Uterus (tissue), 4 donors: ENCODE measurements around the gene MLPH. TPM values are rescaled to one million over a fixed set of nuclear protein-coding genes. Genes with fewer than 3 reads are reported as not detected.
A peak's percentile ranks its signal among the peaks of the same experiment; 100 is the strongest.
"Not testable (repeated sequence)": the region's sequence is repeated elsewhere in the genome, so short reads cannot be mapped to it uniquely, and the experiment has no call there.

Experiments used
- DNase-seq, 2 donors: peaks; one replicate each; pipeline ENCODE4 v3.0.0-alpha.2; 2019 to 2020
- H3K27ac ChIP-seq, 2 donors: fragments of 200-600 bp; sonication (generic); 1 replicate in 1 of 2; 2 replicates in 1 of 2; pipeline ENCODE4 v1.5.1; 2016 to 2018
- H3K27me3 ChIP-seq, 2 donors: fragments of 200-600 bp; sonication (generic); one replicate each; pipeline ENCODE4 v1.5.1; 2018 to 2019; ENCODE audit warnings: control low read depth in 1 of 2
- H3K36me3 ChIP-seq, 2 donors: fragments of 200-600 bp; sonication (generic); one replicate each; pipeline ENCODE4 v1.5.1; 2019; ENCODE audit warnings: control low read depth in 1 of 2
- H3K4me1 ChIP-seq, 2 donors: fragments of 200-600 bp; sonication (generic); one replicate each; pipeline ENCODE4 v1.5.1; 2018 to 2019; ENCODE audit warnings: control low read depth in 1 of 2
- H3K4me3 ChIP-seq, 2 donors: fragments of 200-600 bp; sonication (generic); 1 replicate in 1 of 2; 2 replicates in 1 of 2; pipeline ENCODE4 v1.5.1; 2018 to 2019; ENCODE audit warnings: mild to moderate bottlenecking in 1 of 2
- H3K9me3 ChIP-seq, 2 donors: fragments of 200-600 bp; sonication (generic); one replicate each; pipeline ENCODE4 v1.5.1; 2019; ENCODE audit warnings: control low read depth in 1 of 2
- POLR2A ChIP-seq, 2 donors: fragments of 450-650 bp; IDR thresholded peaks; one replicate each; pipeline ENCODE4 v1.6.1; 2016; ENCODE audit warnings: antibody characterized with exemption in 2 of 2, mild to moderate bottlenecking in 1 of 2, moderate library complexity in 1 of 2
- intact Hi-C: fragments of 100-400 bp; cut with DNase I; formaldehyde crosslinking; loops from one replicate; pipeline ENCODE4 v1.15.1; 2023; ENCODE audit warnings: low total_unique reads
- total RNA-seq, 4 donors: library from RNA; depleted of rRNA in 3 of 4; stranded (reverse); fragments of >200 nt in 3 of 4; gene quantifications; one replicate each; pipeline versions ENCODE4 v1.1.0 to v1.2.4, GENCODE V29; 2014 to 2023
- TF ChIP-seq, protein P1 (sequence below), 4 experiments: fragments of 200-600 bp in 2 of 4; fragments of 450-650 bp in 2 of 4; sonication (generic) in 2 of 4; IDR thresholded peaks; one replicate each; pipeline ENCODE4 v1.5.1; 2016 to 2019; ENCODE audit warnings: antibody characterized with exemption in 4 of 4, mild to moderate bottlenecking in 2 of 4, moderate library complexity in 1 of 4
- donor health status: DM: yes; HTN: yes; CAD: no.

MLPH gene
- total RNA-seq, 4 donors from 2014 or later = 1.2 to 16.5 (median 8.9) TPM

DNA sequence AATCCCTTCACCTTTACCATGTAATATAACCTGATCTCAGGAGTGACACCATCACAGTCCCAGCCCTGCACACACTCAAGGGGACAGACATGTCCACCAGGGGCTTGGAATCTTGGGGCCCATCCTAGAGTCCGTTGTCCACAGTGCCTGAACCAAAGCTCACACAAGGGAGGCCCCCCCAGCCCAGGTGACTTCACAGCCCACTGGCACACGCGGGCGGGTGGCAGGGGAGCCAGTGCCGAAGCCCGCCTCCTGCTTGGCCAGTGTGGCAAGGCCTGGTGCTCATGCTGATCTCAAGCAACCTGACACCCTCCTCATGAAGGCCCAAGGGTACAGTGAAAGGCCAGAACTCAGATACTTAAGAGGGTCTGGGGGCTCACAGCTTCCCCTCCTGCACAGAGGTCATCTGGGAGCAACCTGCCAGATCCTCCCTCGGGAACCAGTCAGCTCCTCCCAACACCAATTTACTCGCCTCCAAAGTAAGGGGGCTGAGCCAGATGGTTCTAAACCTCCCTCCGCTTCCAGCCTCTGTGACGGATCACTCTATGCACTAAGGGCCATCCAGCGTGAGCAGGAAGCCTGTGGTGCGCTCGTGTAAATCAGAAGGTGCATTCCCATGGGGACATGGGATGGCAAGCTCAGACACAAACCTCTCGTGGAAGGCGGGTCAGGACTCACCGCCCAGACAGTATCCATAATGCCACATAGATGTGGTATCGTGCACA lies 106.7 kb downstream of the MLPH start:
- intact Hi-C loops = no loop called here
- no peaks in the 10 kb centered on the region for H3K36me3 ChIP-seq
- H3K4me1 ChIP-seq = no peaks in the 10 kb centered on the region
- TF ChIP-seq, protein P1, sequence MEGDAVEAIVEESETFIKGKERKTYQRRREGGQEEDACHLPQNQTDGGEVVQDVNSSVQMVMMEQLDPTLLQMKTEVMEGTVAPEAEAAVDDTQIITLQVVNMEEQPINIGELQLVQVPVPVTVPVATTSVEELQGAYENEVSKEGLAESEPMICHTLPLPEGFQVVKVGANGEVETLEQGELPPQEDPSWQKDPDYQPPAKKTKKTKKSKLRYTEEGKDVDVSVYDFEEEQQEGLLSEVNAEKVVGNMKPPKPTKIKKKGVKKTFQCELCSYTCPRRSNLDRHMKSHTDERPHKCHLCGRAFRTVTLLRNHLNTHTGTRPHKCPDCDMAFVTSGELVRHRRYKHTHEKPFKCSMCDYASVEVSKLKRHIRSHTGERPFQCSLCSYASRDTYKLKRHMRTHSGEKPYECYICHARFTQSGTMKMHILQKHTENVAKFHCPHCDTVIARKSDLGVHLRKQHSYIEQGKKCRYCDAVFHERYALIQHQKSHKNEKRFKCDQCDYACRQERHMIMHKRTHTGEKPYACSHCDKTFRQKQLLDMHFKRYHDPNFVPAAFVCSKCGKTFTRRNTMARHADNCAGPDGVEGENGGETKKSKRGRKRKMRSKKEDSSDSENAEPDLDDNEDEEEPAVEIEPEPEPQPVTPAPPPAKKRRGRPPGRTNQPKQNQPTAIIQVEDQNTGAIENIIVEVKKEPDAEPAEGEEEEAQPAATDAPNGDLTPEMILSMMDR (IDR thresholded peaks at IDR 0.05) = no peak
- no peak for TF ChIP-seq POLR2A (IDR thresholded peaks at IDR 0.05)
- H3K4me3 ChIP-seq = no peak overlapping the region
- no peaks in the 10 kb centered on the region for H3K9me3 ChIP-seq
- DNase-seq = no peak
- H3K27ac ChIP-seq = no peak overlapping the region
- no peaks in the 10 kb centered on the region for H3K27me3 ChIP-seq

GRCh38 chr2:237594514-237594871 lies 107.4 kb downstream of the MLPH start:
- Histone ChIP-seq H3K4me3 (no peak overlapping the region), H3K27ac (peak overlapping the region; percentile 54 to 70), H3K4me1 (no peaks in the 10 kb centered on the region), H3K9me3 (no peaks in the 10 kb centered on the region), H3K27me3 (no peaks in the 10 kb centered on the region), H3K36me3 (no peaks in the 10 kb centered on the region)
- intact Hi-C loops = no loop called here
- DNase-seq = no peak
- no peak for TF ChIP-seq POLR2A (IDR thresholded peaks at IDR 0.05)
- TF ChIP-seq, protein P1 (IDR thresholded peaks at IDR 0.05) = no peak

GRCh38 chr2:237595829-237596519 lies 108.9 kb downstream of the MLPH start:
- H3K27ac ChIP-seq, H3K4me1 ChIP-seq, H3K9me3 ChIP-seq, DNase-seq, intact Hi-C loops, H3K27me3 ChIP-seq, H3K36me3 ChIP-seq, H3K4me3 ChIP-seq: not testable (repeated sequence)

DNA sequence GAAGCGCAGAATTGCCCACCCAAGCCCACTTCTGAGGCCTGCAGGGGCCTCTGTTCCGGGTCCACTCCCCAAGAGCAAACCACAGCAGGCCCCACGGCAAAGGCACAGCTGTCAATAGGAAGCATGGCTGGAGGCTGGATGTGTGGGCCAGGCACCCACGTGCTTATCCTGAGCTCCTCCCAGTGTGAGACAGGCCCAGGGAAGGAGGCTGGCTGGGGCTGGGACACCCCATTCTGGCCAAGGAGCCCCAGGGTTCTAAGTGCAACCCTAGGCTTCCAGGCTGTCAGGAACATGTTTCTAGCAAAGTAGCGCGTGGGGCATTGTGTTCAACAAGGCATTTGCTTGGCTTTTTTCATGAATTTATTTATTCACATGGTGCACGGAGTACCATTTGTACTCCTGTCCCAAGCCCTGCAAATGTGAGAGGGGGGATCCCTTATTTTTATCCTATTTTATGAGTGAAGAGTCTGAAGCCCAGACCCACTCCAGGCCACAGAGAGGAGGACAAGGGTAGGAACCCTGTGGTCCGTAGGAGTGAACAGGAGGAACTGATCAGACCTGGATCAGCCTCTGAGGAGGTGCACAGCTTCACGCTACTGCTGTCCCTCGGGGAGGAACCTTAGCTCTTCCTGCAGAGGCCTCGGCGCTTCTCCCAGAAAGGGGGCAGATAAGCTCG lies 109.6 kb downstream of the MLPH start:
- no peaks in the 10 kb centered on the region for H3K4me1 ChIP-seq
- DNase-seq = no peak
- no peak overlapping the region for H3K27ac ChIP-seq
- TF ChIP-seq POLR2A (IDR thresholded peaks at IDR 0.05) = no peak
- TF ChIP-seq, protein P1 (IDR thresholded peaks at IDR 0.05) = no peak
- H3K36me3 ChIP-seq = no peaks in the 10 kb centered on the region
- H3K9me3 ChIP-seq = no peaks in the 10 kb centered on the region
- no peak overlapping the region for H3K4me3 ChIP-seq
- intact Hi-C loops = no loop called here
- H3K27me3 ChIP-seq = no peaks in the 10 kb centered on the region

GRCh38 chr2:237597196-237598145 lies 110.4 kb downstream of the MLPH start:
- Histone ChIP-seq H3K36me3 (no peaks in the 10 kb centered on the region), H3K4me3 (no peak overlapping the region), H3K27me3 (no peaks in the 10 kb centered on the region), H3K27ac (no peak overlapping the region), H3K9me3 (no peaks in the 10 kb centered on the region), H3K4me1 (no peaks in the 10 kb centered on the region)
- DNase-seq = no peak
- intact Hi-C loops = no loop called here
- TF ChIP-seq, protein P1 (IDR thresholded peaks at IDR 0.05) = no peak
